OCI-LY7 (cell line): Measurements from ENCODE around the gene MOB3B. TPM values are rescaled to one million over a fixed set of nuclear protein-coding genes. Genes with fewer than 3 reads are reported as not detected.

ENCODE experiments used
- BruUV-seq: library from RNA; stranded (reverse); fragments of 400-500 nt; replicated peaks from 2 replicates; lab custom pipeline; 2021; lab: Mats Ljungman, UMichigan
- CTCF ChIA-PET: fragments of 300-600 bp; sonication (Branson Sonifier 250); formaldehyde crosslinking; loops from one replicate; lab custom pipeline; 2022; ENCODE audit warnings: antibody characterized with exemption; ENCODE audit not compliant: unreplicated experiment; lab: Charles Lee
- POLR2A ChIA-PET: fragments of 300-600 bp; sonication (Branson Sonifier 250); formaldehyde crosslinking; loops from one replicate; lab custom pipeline; 2022; ENCODE audit warnings: antibody characterized with exemption; lab: Charles Lee
- DNase-seq: peaks from one replicate; pipeline ENCODE4 v3.0.0-alpha.2; 2015; ENCODE audit warnings: low spot score
- H2AFZ ChIP-seq: fragments of 200-600 bp; sonication (generic), shearing (Covaris generic); 2 replicates; pipeline ENCODE4 v1.6.1; 2014; ENCODE audit warnings: mild to moderate bottlenecking, antibody characterized with exemption, low read length, moderate library complexity
- H3K27ac ChIP-seq: fragments of 200-600 bp; sonication (generic); 2 replicates; pipeline ENCODE4 v1.5.1; 2014; ENCODE audit warnings: mixed run types, low read depth, mild to moderate bottlenecking, moderate library complexity, low read length, inconsistent platforms; ENCODE audit not compliant: poor library complexity, severe bottlenecking
- H3K36me3 ChIP-seq: fragments of 200-600 bp; sonication (generic); 2 replicates; pipeline ENCODE4 v1.6.1; 2014; ENCODE audit warnings: mild to moderate bottlenecking, antibody characterized with exemption, low read length, moderate library complexity, mixed read lengths; ENCODE audit not compliant: insufficient read depth
- H3K4me1 ChIP-seq: fragments of 200-600 bp; sonication (generic); 2 replicates; pipeline ENCODE4 v1.5.1; 2014; ENCODE audit warnings: mild to moderate bottlenecking, low read length; ENCODE audit not compliant: insufficient read depth, poor library complexity, severe bottlenecking
- H3K4me2 ChIP-seq: fragments of 200-600 bp; sonication (generic); 2 replicates; pipeline ENCODE4 v1.6.1; 2014; ENCODE audit warnings: mild to moderate bottlenecking, low read length
- H3K4me3 ChIP-seq: fragments of 200-600 bp; sonication (generic); 2 replicates; pipeline ENCODE4 v1.5.1; 2014; ENCODE audit warnings: mild to moderate bottlenecking, low read depth, low read length; ENCODE audit not compliant: poor library complexity, severe bottlenecking
- H3K79me2 ChIP-seq: fragments of 200-600 bp; sonication (generic); 2 replicates; pipeline ENCODE4 v1.6.1; 2016; ENCODE audit warnings: low read depth, mild to moderate bottlenecking, low read length, moderate library complexity, mixed read lengths; ENCODE audit not compliant: insufficient read depth
- H3K9me2 ChIP-seq: fragments of 200-600 bp; sonication (generic); 2 replicates; pipeline ENCODE4 v1.6.1; 2016; ENCODE audit warnings: mild to moderate bottlenecking, low read length, mixed read lengths; ENCODE audit not compliant: insufficient read depth
- H3K9me3 ChIP-seq: fragments of 200-600 bp; sonication (generic); 2 replicates; pipeline ENCODE4 v1.6.1; 2014; ENCODE audit warnings: mild to moderate bottlenecking, mixed run types, low read length, mixed read lengths
- H4K20me1 ChIP-seq: fragments of 200-600 bp; sonication (generic); 2 replicates; pipeline ENCODE4 v1.6.1; 2014; ENCODE audit warnings: mild to moderate bottlenecking, antibody characterized with exemption, low read length, moderate library complexity, mixed read lengths; ENCODE audit not compliant: insufficient read depth
- CTCF ChIP-seq: fragments of 200-600 bp; sonication (generic); conservative IDR thresholded peaks from 2 replicates; pipeline ENCODE4 v1.5.1; 2014; ENCODE audit warnings: mild to moderate bottlenecking, antibody characterized with exemption, low read length, moderate library complexity, mixed read lengths
- EZH2phosphoT487 ChIP-seq: fragments of 200-600 bp; sonication (generic); IDR thresholded peaks from 2 replicates; pipeline ENCODE4 v1.6.1; 2018; ENCODE audit warnings: low read depth, borderline replicate concordance, mild to moderate bottlenecking, mixed run types, antibody characterized with exemption, low read length, moderate library complexity, mixed read lengths
- intact Hi-C: fragments of 100-400 bp; cut with micrococcal nuclease; formaldehyde crosslinking; loops from one replicate; pipeline ENCODE4 v1.10.0; 2022; ENCODE audit not compliant: unreplicated experiment
- total RNA-seq, 2 experiments: library from RNA; depleted of rRNA in 1 of 2; stranded (reverse); fragments of >200 nt in 1 of 2; shearing (Covaris generic) in 1 of 2; gene quantifications; 2 replicates each; pipeline ENCODE4 v1.2.3, GENCODE V29; 2014 to 2022

The MOB3B gene
- total RNA-seq, 2 experiments from 2014 or later, result 0.04 TPM; not detected in 1

DNA sequence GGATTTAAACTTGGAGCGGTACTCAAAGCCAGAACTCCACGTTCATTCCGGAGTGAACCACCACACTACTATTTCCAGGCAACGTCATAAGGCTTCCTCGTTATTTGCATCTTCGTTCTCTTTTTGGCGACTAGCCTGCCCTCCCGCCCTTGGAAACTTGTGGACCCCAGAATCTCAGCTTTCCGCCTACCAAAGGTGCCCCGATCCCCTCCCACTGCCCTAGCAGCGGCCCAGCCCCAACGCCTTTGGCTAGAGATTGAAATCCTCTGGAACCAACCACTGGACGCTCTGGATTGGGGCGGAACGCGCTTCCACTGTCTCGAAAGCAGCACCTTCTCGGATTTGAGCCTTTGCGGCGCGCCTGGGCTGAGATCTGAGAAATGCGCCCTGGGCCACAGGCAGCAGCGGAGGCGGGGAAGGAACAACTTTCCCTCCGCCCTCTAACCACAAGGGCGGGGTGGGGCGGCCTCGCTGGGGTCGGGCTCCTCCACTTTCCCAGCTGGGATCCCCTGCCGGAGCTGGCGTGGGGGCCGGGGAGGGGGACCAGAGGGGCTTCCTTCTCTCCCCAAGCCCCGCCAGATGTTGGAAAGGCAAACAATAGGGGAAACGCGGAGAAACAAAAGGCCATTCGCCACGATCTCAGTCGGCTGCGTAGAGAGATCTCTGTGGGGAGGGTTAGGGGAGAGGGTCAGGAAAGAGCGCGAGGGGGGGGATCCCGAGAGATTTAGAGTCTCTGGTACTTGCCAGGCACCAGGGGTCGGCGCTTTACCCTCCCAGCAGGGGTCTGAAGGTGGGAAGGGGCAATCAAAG is 1.3 kb downstream of the MOB3B start:
- intact Hi-C loops, result no loop called here
- ChIA-PET POLR2A (no interaction called here), CTCF (no interaction called here)
- no TSS peak for BruUV-seq
- no peak overlapping the region for H3K27ac ChIP-seq
- H3K4me1 ChIP-seq, result peaks cover 5% of the 10 kb centered on the region
- no peak for DNase-seq
- H3K4me3 ChIP-seq, result no peak overlapping the region
- no peaks in the 10 kb centered on the region for H3K79me2 ChIP-seq
- H3K9me3 ChIP-seq, result no peaks in the 10 kb centered on the region
- no peak for TF ChIP-seq EZH2phosphoT487
- no peak for TF ChIP-seq CTCF
- H4K20me1 ChIP-seq, result no peaks in the 10 kb centered on the region
- no peak overlapping the region; the same call in 1 of the 2 replicates for H2AFZ ChIP-seq
- peak overlapping the region; percentile 77; the same call in 1 of the 2 replicates for H3K4me2 ChIP-seq
- no peaks in the 10 kb centered on the region for H3K36me3 ChIP-seq
- no peaks in the 10 kb centered on the region for H3K9me2 ChIP-seq

DNA sequence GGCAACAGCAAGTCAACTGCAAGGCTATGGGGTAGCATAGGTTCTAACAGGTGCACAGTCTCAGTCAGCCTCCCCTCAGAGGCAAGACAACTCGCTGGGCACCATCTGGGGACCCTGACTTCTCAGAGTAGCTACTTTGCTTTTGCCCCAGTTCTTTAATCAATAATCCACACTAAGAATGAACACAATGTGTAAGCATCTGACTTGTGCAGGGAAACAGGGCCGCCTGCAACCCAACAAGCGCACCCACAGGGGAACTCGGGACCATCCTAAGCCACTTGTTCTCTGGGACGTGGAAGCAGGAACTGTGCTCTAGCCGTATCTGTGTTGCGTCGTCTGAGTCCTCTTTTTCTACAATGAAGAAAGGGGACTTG is 1.9 kb downstream of the MOB3B start:
- no peak for DNase-seq
- TF ChIP-seq CTCF (no peak), EZH2phosphoT487 (no peak)
- Histone ChIP-seq H2AFZ (no peak overlapping the region), H3K27ac (no peak overlapping the region), H3K4me3 (no peak overlapping the region), H3K4me2 (no peak overlapping the region), H3K9me2 (no peaks in the 10 kb centered on the region), H3K36me3 (no peaks in the 10 kb centered on the region), H3K79me2 (no peaks in the 10 kb centered on the region), H4K20me1 (no peaks in the 10 kb centered on the region), H3K9me3 (no peaks in the 10 kb centered on the region), H3K4me1 (peaks cover 5% of the 10 kb centered on the region)
- ChIA-PET CTCF (no interaction called here), POLR2A (no interaction called here)
- no TSS peak for BruUV-seq
- intact Hi-C loops, result no loop called here

GRCh38 chr9:27524236-27524635 is 5.4 kb downstream of the MOB3B start, which contains the start of gene IFNK:
Gene IFNK, plus strand, starts transcription at chr9:27524290. Its CDS starts 47 bp downstream, at chr9:27524337.
- Histone ChIP-seq H3K79me2 (no peaks in the 10 kb centered on the region), H3K36me3 (no peaks in the 10 kb centered on the region), H3K9me2 (no peaks in the 10 kb centered on the region), H3K4me2 (no peak within 1 kb of the TSS), H4K20me1 (no peaks in the 10 kb centered on the region), H3K4me3 (no peak within 1 kb of the TSS), H2AFZ (no peak within 1 kb of the TSS), H3K9me3 (no peaks in the 10 kb centered on the region), H3K27ac (no peak within 1 kb of the TSS), H3K4me1 (peaks cover 2% of the 10 kb centered on the region)
- TF ChIP-seq CTCF (no peak), EZH2phosphoT487 (no peak)
- no TSS peak for BruUV-seq
- DNase-seq, result no peak
- ChIA-PET POLR2A (interaction anchor here (0.7 kb wide), 1 partner anchor 140 kb away, joined by 5 read pairs; no protein-coding TSS in a partner anchor), CTCF (no interaction called here)
- intact Hi-C loops, result no loop called here
